Neural progenitor cell (in vitro differentiated cells): ENCODE results near the gene CIAO3.

Experiments used
- CTCF ChIP-seq: fragments of 200-600 bp; sonication (generic); IDR thresholded peaks from 2 replicates; pipeline ENCODE4 v1.5.1; 2017; ENCODE audit warnings: antibody characterized with exemption, mild to moderate bottlenecking
- EZH2 ChIP-seq: fragments of 200-600 bp; sonication (generic); IDR thresholded peaks from 2 replicates; pipeline ENCODE4 v1.6.1; 2017; ENCODE audit warnings: antibody characterized with exemption, mild to moderate bottlenecking, moderate library complexity
- EZH2phosphoT487 ChIP-seq: fragments of 200-600 bp; sonication (generic); IDR thresholded peaks from 2 replicates; pipeline ENCODE4 v1.6.1; 2017; ENCODE audit warnings: antibody characterized with exemption

GRCh38 chr16:711084-711483 is 29.7 kb downstream of the CIAO3 start:
- TF ChIP-seq CTCF (no peak), EZH2 (no peak), EZH2phosphoT487 (no peak)
